ENCODE results near the gene FXYD6.

GRCh38 chr11:117799634-117800033, 76.8 kb downstream of the FXYD6 start:
- TF ChIP-seq POLR2A (IDR thresholded peaks at IDR 0.05; ENCODE audit: extremely low read depth, insufficient read length) (no peak), CTCF (IDR thresholded peaks at IDR 0.05; ENCODE audit: low read depth, low read length) (no peak), MAX (IDR thresholded peaks at IDR 0.05; ENCODE audit: low read depth, low read length) (no peak), MYC (IDR thresholded peaks at IDR 0.05; ENCODE audit: low read depth, low read length) (no peak)

Data from NB4 (cell line).